GM21515 (cell line): Measurements from ENCODE around the gene SETD3.

Experiments used
- ATAC-seq: cut with Tn5 transposase; IDR thresholded peaks from one replicate; pipeline ENCODE4 v1.9.1; 2021; ENCODE audit not compliant: unreplicated experiment

The SETD3 gene

GRCh38 chr14:99479906-99480869 lies at the start of gene SETD3:
Gene SETD3, minus strand, starts transcription at chr14:99480859. Its CDS starts 15,054 bp downstream, at chr14:99465805.
- peak; percentile 3 for ATAC-seq

- no peak for ATAC-seq
Measured at GRCh38 chr14:99529899-99530298, 49.2 kb upstream of the SETD3 start.

- ATAC-seq: no peak
Measured at GRCh38 chr14:99527427-99528076, 46.9 kb upstream of the SETD3 start.

GRCh38 chr14:99527026-99527425 lies 46.4 kb upstream of the SETD3 start:
- no peak for ATAC-seq

GRCh38 chr14:99525699-99526080 lies 45.0 kb upstream of the SETD3 start:
- ATAC-seq: no peak

GRCh38 chr14:99524804-99525698 lies 44.4 kb upstream of the SETD3 start:
- no peak for ATAC-seq

- ATAC-seq: no peak
Measured at GRCh38 chr14:99524091-99524661, 43.5 kb upstream of the SETD3 start.

- no peak for ATAC-seq
Measured at GRCh38 chr14:99523704-99524055, 43.0 kb upstream of the SETD3 start.

GRCh38 chr14:99522934-99523703 lies 42.5 kb upstream of the SETD3 start:
- no peak for ATAC-seq

GRCh38 chr14:99522457-99522891 lies 41.8 kb upstream of the SETD3 start:
- ATAC-seq: no peak

- ATAC-seq: no peak
Measured at GRCh38 chr14:99522025-99522401, 41.4 kb upstream of the SETD3 start.

GRCh38 chr14:99521176-99522024 lies 40.7 kb upstream of the SETD3 start:
- no peak for ATAC-seq

- no peak for ATAC-seq
Measured at GRCh38 chr14:99520571-99521081, 40.0 kb upstream of the SETD3 start.

GRCh38 chr14:99519931-99520421 lies 39.3 kb upstream of the SETD3 start:
- ATAC-seq: no peak

- ATAC-seq: no peak
Measured at GRCh38 chr14:99519347-99519881, 38.8 kb upstream of the SETD3 start.

GRCh38 chr14:99518441-99519346 lies 38.0 kb upstream of the SETD3 start:
- peak; percentile 71 for ATAC-seq

GRCh38 chr14:99517643-99518381 lies 37.2 kb upstream of the SETD3 start:
- no peak for ATAC-seq
